ENCODE measurements around the gene GMDS.

GRCh38 chr6:2249126-2249525 lies 3.7 kb upstream of the GMDS start:
- TF ChIP-seq, protein P1, sequence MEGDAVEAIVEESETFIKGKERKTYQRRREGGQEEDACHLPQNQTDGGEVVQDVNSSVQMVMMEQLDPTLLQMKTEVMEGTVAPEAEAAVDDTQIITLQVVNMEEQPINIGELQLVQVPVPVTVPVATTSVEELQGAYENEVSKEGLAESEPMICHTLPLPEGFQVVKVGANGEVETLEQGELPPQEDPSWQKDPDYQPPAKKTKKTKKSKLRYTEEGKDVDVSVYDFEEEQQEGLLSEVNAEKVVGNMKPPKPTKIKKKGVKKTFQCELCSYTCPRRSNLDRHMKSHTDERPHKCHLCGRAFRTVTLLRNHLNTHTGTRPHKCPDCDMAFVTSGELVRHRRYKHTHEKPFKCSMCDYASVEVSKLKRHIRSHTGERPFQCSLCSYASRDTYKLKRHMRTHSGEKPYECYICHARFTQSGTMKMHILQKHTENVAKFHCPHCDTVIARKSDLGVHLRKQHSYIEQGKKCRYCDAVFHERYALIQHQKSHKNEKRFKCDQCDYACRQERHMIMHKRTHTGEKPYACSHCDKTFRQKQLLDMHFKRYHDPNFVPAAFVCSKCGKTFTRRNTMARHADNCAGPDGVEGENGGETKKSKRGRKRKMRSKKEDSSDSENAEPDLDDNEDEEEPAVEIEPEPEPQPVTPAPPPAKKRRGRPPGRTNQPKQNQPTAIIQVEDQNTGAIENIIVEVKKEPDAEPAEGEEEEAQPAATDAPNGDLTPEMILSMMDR (conservative IDR thresholded peaks at IDR 0.05; ENCODE audit: low read depth, low read length) = no peak
- TF ChIP-seq POLR2A (IDR thresholded peaks at IDR 0.05; ENCODE audit: low read depth, low read length) (no peak), SMC3 (IDR thresholded peaks at IDR 0.05; ENCODE audit: low read depth, low read length) (no peak), RAD21 (IDR thresholded peaks at IDR 0.05; ENCODE audit: low read length) (no peak), MAZ (IDR thresholded peaks at IDR 0.05; ENCODE audit: borderline replicate concordance, low read depth, low read length) (no peak), RCOR1 (IDR thresholded peaks at IDR 0.05; ENCODE audit: insufficient replicate concordance, low read length) (no peak), MAFK (IDR thresholded peaks at IDR 0.05; ENCODE audit: low read depth, low read length) (no peak)
- TF ChIP-seq, protein P2, sequence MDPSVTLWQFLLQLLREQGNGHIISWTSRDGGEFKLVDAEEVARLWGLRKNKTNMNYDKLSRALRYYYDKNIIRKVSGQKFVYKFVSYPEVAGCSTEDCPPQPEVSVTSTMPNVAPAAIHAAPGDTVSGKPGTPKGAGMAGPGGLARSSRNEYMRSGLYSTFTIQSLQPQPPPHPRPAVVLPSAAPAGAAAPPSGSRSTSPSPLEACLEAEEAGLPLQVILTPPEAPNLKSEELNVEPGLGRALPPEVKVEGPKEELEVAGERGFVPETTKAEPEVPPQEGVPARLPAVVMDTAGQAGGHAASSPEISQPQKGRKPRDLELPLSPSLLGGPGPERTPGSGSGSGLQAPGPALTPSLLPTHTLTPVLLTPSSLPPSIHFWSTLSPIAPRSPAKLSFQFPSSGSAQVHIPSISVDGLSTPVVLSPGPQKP (IDR thresholded peaks at IDR 0.05; ENCODE audit: borderline replicate concordance, low read depth, low read length) = no peak
